Pons (tissue), 1 donor: Measurements from ENCODE around the gene TNS2.
A peak's percentile ranks its signal among the peaks of the same experiment; 100 is the strongest.
"Not testable (repeated sequence)": the region's sequence is repeated elsewhere in the genome, so short reads cannot be mapped to it uniquely, and the experiment has no call there.

Experiments
- DNase-seq: peaks from one replicate; pipeline ENCODE4 v3.0.0-alpha.2; 2016; ENCODE audit warnings: low spot score

Gene TNS2

DNA sequence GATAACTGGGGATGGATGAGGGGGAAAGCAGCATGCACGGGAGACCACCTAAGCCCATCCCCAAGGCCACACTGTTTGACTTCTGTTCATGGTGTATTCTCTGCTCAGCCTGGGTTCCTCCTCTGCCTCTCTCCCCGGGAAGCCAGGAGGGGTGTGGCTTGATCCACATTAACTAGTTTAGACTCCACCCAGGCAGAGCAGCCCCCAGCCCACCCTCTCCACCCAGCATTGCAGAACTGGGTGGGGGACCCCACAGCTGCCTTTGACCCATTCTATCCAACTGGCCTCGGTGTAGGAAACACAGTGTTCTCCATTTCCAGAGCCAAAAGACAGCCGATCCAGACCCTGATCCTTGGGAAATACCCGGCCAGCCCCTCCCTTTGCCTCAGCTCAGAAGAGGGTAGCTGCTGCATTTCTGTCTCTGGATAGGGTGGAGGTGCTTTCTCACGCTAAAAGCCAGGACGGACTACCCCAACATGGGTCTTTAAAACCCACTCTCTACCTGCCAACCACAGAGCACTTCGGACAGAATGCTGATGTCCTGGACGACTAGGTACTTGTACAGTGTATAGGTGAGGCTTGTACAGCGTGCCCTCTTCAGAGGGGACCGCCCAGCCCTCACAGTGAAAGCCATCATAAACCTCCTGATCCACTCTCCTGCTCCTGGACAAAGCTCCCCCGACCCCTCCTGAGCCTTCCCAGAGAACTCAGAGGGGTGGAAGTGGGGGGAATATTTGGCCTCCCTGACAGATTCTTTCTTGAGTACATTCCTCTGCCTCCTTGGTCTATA lies 20.0 kb downstream of the TNS2 start:
- no peak for DNase-seq

DNA sequence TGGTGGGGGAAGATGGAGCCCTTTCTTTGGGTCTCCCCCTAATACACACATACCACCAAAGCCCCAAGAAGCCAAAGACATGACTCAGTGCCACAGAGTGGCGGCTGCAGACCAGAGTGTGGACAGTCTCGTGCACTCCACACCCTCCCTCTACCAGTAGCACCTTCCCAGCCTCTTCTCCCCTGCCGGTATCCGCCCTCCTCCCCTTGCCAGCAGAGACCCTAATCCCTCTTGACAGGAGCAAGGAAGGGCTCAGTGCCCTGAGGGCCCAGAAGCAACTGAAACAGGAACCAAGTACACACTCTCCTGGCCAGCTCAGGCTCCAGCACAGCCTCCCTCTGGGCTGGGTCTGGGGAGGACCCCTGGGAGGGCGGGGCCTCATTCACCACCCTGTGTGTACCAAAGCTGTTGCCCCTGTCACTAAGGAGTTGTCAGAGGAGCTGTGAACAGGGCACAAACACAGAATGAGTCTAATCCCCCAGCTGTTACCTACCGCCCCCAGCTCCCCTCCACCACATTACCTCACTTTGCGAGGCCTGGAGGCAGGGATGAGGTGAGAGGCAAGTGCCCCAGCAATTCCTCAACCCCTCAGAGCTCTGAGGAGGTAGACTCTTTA lies 21.1 kb downstream of the TNS2 start:
- no peak for DNase-seq

DNA sequence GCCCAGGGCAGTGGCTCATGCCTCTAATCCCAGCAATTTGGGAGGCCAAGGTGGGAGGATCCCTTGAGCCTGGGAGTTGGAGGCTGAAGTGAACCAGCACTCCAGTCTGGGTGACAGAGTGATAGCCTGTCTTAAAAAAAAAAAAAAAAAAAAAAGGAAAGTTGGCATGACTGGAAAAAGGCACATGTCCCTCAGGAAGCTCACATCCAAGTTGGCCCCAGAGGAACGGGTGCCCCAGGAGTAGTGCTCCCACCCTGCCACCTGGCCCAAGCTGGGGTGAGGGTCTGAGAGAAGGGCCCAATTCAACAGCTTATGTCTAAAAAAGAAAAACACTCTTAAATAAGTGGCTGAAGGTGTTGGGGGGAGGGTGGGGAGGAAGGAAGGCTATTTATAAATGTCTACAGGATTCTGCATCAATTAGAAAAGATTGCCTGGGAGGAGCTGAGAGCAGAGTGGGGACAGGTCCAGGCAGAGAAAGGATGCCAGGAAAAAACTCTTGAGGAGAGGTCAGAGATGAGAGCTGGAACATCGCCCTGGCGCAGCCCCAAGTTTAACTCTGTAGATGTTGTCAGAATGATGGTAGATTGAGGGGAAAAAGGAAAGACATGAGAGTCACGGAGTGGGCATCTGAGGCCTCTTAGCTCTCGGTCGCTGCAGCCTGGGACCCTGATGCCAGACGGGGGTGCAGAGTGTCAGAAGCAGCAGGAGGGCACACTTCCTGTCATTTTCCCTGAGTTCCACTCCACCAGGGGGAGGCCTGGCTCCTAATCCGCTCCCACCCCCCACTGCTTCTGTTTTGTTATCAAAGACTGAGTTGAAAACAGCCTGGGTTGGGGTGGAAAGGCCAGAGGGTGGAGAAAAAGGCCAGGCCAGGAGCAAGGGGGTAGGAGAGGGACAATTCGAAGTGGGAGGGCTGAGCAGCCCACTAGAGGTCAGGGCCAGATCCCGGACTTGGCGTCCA lies 22.0 kb downstream of the TNS2 start:
- no peak for DNase-seq

DNA sequence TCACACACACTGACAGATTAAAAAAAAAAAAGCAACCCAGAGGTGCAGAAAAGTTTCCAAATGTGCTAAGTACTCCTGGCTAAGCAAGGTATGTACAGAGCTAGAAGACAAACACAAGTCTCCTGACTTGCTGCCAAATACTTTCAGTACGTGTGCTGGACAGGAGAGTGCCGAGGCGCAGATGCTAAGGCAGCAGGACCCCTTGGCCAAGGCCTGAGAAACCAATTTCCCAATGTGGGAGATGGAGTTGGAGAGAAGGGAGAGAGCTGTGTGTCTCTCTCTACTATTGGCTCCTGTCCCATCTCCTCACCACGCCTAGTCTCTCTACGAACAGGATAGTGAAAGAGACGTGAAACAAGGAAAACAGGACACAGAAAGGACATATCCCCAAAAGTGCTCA lies 24.0 kb downstream of the TNS2 start:
- no peak for DNase-seq

DNA sequence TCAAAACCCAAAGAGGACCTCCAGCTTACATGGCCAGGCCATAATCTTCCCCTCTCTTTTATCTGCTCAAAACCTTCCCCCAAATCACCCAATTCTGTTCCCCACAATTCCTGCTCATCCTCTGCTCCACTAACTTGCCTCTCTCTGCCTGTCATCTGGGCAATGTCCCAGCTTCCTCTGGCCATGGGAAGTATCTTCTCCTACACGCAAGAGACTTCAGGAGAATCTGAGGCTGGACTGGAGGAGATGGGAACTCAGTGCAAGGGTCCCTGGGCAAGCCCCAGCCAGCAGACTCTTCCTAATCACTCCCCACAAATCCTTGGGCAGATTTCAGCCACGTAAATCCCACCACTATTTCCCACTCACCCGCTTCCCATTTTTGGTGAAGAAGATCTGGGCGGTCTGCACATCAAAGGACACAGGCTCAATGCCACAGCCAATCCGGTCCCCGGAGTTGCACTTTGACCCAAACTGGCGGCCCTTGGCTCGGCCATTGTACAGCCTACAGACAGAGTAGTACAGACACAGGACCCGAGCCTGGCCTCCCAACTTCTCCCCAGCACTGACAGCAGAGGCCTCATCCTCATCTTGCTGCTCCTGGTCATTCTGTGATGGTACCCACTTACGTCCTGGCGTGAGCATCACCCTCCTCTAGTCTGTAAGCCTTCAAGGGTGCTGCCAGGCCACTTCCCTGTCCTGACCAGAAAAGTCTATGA lies 24.6 kb downstream of the TNS2 start:
- DNase-seq = no peak

DNA sequence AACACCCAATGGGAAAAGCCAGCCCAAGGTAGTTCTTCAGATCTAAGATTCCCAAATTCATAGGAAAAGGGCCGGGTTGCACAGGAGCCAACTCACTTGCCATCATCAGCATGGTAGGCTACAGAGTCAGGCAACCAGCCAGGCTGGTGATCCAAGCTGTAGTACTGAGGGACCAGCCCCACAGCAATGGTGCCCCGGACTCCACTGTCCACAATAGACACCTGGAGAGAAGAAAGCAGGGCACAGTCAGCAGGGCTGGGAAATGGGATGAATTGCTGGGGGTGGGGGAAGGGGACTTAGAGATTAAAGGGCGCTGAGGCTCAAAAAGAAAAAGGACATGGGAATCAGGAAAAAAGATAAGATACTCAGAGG lies 25.1 kb downstream of the TNS2 start:
- DNase-seq = no peak

GRCh38 chr12:53076461-53076860 lies 26.6 kb downstream of the TNS2 start:
- DNase-seq = no peak

GRCh38 chr12:53077030-53077429 lies 27.2 kb downstream of the TNS2 start:
- no peak for DNase-seq

- peak; percentile 36 for DNase-seq
Observed at GRCh38 chr12:53078425-53079225, 28.8 kb downstream of the TNS2 start.

DNA sequence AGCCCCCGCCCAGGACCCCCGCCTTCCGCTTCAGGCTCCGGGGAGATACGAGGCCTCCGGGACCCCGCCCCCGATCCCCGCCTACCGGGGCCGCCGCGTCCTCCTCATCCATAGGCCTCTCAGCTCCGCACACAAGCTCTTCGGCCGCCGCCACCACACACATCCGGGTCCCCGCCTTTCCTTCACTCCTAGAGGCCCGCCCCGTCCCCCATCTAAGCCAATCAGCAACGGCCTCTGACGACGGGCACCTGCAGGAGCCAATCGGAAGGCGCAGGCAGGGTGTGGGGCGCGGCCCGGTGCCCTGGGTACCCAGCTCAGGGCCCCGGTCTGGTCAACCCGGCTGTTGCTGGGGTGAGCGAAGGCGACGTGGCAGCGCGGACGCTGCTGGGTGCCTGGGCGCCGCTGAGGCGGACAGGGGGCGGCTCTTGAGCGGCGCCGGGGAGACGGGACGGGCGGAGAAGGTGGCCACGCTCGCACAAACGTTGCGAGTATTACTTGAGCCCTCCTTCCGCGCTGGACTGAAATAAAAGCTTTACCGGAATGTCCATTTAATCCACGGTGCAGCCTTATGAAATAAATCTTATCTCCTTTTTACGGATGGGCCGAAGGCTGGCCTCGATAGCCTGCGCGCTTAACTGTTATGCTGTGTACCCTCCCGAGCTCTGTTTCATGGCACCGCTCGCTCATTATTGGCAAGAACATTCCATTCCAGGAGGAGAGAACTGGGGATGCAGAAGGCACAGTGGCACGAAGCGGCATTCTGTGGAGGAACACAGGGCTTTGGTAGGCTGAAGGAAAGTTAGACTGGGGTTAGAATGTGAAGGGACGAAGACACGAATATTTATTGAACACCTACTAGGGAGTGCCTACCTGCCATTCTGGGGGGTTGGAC lies 29.6 kb downstream of the TNS2 start, which contains the start of gene SPRYD3:
Gene SPRYD3 (minus strand): TSS at position 165 of the 892 bp plus-strand sequence. CDS start 57 bp downstream, at position 108.
- DNase-seq = peak; percentile 96

DNA sequence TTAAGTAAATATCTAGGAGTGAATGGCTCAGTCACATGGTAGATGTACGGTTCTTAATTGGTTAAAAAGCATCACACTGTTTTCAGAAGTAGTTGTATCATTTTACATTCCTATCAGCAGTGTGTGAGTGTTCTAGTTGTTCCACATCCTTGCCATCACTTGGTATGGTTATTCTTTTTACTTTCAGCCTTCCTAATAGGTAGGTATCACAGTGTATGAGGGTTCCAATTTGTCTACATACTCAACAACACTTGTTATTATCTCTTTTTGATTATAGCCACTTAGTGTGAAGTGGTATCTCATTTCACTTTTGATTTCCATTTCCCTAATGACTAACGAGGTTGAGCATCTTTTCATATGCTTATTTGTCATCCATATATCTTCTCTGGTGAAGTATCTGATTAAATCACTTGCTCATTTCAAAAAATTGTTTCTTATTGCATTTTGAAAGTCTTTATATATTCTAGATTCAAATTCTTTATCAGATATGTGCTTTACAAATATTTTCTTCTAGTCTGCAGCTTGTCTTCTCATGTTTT lies 32.8 kb downstream of the TNS2 start:
- DNase-seq = no peak

DNA sequence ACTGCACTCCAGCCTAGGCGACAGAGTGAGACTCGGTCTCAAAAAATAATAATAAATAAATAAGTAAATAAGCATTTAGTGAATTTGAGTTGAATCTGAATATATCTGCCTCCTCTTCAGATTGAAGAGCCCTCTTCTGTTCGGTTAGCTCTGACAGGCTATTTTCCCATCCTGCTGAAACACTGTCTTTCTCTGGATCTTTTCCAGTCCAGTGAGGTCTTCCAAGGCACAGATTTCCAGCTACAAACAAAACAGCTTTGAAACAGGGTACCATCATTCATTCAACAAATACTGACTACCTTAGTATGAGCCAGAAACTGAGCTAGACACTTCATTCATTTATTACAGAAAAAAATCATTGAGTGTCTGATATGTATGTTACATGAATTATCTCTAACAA lies 36.5 kb downstream of the TNS2 start:
- no peak for DNase-seq

GRCh38 chr12:53090105-53090504 lies 40.2 kb downstream of the TNS2 start:
- no peak for DNase-seq

- no peak for DNase-seq
Observed at GRCh38 chr12:53090554-53090953, 40.7 kb downstream of the TNS2 start.

- no peak for DNase-seq
Observed at GRCh38 chr12:53091756-53092155, 41.9 kb downstream of the TNS2 start.

DNA sequence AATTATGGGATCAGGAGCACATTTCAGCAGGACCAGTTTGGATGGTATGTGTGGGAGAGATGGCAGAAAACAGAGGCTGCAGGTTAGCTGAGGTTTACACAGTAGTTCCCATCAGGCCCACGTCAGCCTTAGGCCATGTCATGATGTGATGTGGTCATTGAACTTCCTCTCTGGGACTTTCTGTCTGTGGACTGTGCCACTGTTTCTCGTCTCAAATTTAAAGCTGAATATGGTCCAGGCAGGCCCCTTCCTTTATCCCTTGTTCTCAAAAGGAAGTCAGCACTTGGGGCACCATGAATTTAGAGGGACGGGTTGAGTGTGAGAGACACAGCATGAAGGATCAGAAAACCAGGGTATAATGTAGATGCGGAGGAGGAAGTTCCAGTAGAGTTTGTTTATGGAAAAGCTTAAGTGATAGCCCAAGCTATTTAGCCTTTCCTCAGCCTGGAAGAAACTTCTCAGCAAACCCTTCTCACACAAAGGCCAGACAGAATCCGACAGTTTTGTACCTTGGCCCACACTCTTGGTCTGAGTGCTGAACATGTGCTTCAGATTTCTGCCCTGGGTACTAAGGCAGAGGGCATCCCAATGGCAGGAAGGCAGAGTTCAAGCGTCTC lies 44.0 kb downstream of the TNS2 start:
- peak; percentile 47 for DNase-seq

DNA sequence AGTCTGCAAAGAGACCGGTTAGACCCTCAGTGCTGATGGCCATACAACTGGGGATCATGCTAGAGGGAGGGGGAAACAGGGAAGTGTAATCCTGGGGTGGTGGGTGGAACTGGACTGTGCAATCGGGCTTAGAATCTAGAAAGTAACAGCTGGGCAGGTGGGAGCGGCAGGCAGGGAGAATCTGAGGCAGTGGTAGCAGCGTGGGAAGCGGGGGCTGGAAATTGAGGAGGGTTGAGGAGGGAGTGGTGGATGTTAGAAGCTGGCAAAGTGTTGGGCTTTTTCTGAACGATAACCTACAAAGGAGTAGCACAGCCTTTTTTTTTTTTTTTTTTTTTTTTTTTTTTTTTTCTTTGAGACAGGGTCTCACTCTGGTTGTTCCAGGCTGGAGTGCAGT lies 44.5 kb downstream of the TNS2 start:
- DNase-seq = no peak

GRCh38 chr12:53094796-53095595 lies 45.1 kb downstream of the TNS2 start:
- DNase-seq = not testable (repeated sequence)

DNA sequence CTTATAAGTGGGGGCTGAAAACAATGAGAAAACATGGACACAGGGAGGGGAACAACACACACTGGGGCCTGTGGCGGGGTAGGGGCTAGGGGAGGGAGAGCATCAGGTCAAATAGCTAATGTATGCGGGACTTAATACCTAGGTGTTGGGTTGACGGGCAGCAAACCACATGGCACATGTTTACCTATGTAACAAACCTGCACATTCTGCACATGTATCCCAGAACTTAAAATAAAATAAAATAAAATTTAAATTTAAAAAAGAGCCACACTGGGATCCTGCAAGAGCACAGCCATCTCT lies 45.7 kb downstream of the TNS2 start:
- not testable (repeated sequence) for DNase-seq
